HepG2 (cell line): Measurements from ENCODE around the gene STUB1. TPM values are rescaled to one million over a fixed set of nuclear protein-coding genes. Genes with fewer than 3 reads are reported as not detected.
A peak's percentile ranks its signal among the peaks of the same experiment; 100 is the strongest.

Experiments used
- ARNTL ChIP-seq: sonication (generic); formaldehyde crosslinking; IDR thresholded peaks from 2 replicates; pipeline ENCODE4 v1.4.0; 2020; ENCODE audit warnings: mild to moderate bottlenecking, missing genetic modification reagents
- CTCF ChIP-seq: sonication (generic); formaldehyde crosslinking; IDR thresholded peaks from 2 replicates; pipeline ENCODE4 v1.5.0; 2020; ENCODE audit warnings: mild to moderate bottlenecking, missing genetic modification reagents, moderate library complexity
- DNMT3B ChIP-seq: conservative IDR thresholded peaks from 2 replicates; pipeline ENCODE4 v1.6.1; 2016; ENCODE audit warnings: missing biosample characterization, control low read depth
- HMGA1 ChIP-seq: sonication (generic); formaldehyde crosslinking; conservative IDR thresholded peaks from 2 replicates; pipeline ENCODE4 v1.4.0; 2020; ENCODE audit warnings: missing genetic modification reagents
- KDM2A ChIP-seq: sonication (generic); formaldehyde crosslinking; IDR thresholded peaks from 2 replicates; pipeline ENCODE4 v1.4.0; 2020; ENCODE audit warnings: low read depth, missing genetic modification reagents, borderline replicate concordance
- MNT ChIP-seq: fragments of 450-650 bp; IDR thresholded peaks from 2 replicates; pipeline ENCODE4 v1.6.1; 2016
- NCOA2 ChIP-seq: sonication (generic); formaldehyde crosslinking; IDR thresholded peaks from 2 replicates; pipeline ENCODE4 v1.8.0; 2022; ENCODE audit warnings: inconsistent platforms
- NFKBIZ ChIP-seq: IDR thresholded peaks from 2 replicates; pipeline ENCODE4 v1.6.1; 2018; ENCODE audit warnings: missing genetic modification reagents, missing compliant biosample characterization
- REXO4 ChIP-seq: sonication (generic); formaldehyde crosslinking; IDR thresholded peaks from 2 replicates; pipeline ENCODE4 v1.8.0; 2022; ENCODE audit warnings: missing genetic modification reagents, mild to moderate bottlenecking, borderline replicate concordance
- TCF12 ChIP-seq, 2 experiments: fragments of 450-650 bp in 1 of 2; sonication (generic) in 1 of 2; formaldehyde crosslinking in 1 of 2; IDR thresholded peaks; 2 replicates each; pipeline versions ENCODE4 v1.6.1 to v1.8.0; 2017 to 2022; ENCODE audit warnings: antibody characterized with exemption in 1 of 2, mild to moderate bottlenecking in 1 of 2, missing genetic modification reagents in 1 of 2, moderate library complexity in 1 of 2
- TCF7 ChIP-seq: sonication (generic); IDR thresholded peaks from 2 replicates; pipeline ENCODE4 v1.6.1; 2016; ENCODE audit warnings: antibody characterized with exemption, low read depth
- ZFP36 ChIP-seq: fragments of 150-350 bp; IDR thresholded peaks from 2 replicates; pipeline ENCODE4 v1.6.1; 2018; ENCODE audit warnings: borderline replicate concordance, low read length, low read depth; ENCODE audit not compliant: partially characterized antibody
- ZIK1 ChIP-seq: sonication (generic); formaldehyde crosslinking; IDR thresholded peaks from 2 replicates; pipeline ENCODE4 v1.5.0; 2020; ENCODE audit warnings: mild to moderate bottlenecking, low read depth, missing genetic modification reagents, borderline replicate concordance
- ZNF205 ChIP-seq: IDR thresholded peaks from 2 replicates; pipeline ENCODE4 v1.6.1; 2018; ENCODE audit warnings: missing biosample characterization, missing genetic modification reagents
- ZNF382 ChIP-seq: sonication (generic); formaldehyde crosslinking; IDR thresholded peaks from 2 replicates; pipeline ENCODE4 v1.5.0; 2020; ENCODE audit warnings: missing genetic modification reagents, mild to moderate bottlenecking, borderline replicate concordance
- ZNF503 ChIP-seq: sonication (generic); formaldehyde crosslinking; IDR thresholded peaks from 2 replicates; pipeline ENCODE4 v1.4.0; 2020; ENCODE audit warnings: missing genetic modification reagents
- ZNF652 ChIP-seq: IDR thresholded peaks from 2 replicates; pipeline ENCODE4 v1.6.1; 2016; ENCODE audit warnings: low read depth, borderline replicate concordance
- ZNF672 ChIP-seq: sonication (generic); formaldehyde crosslinking; IDR thresholded peaks from 2 replicates; pipeline ENCODE4 v1.8.1; 2022; ENCODE audit warnings: missing genetic modification reagents
- ZNF720 ChIP-seq: sonication (generic); formaldehyde crosslinking; IDR thresholded peaks from 2 replicates; pipeline ENCODE4 v1.4.0; 2020; ENCODE audit warnings: missing genetic modification reagents
- polyA plus RNA-seq, 8 experiments: library from polyadenylated mRNA; depleted of rRNA in 3 of 8; stranded (reverse) in 7 of 8; unstranded in 1 of 8; fragments of >200 nt; fragmentation: Illumina TruSeq in 4 of 8; extraction: Trizol in 4 of 8; gene quantifications; 2 replicates each; pipeline versions ENCODE4 v1.2.1 to v1.2.3, GENCODE V29; 2011 to 2016; ENCODE audit warnings: low read depth in 4 of 8, missing spikeins in 1 of 8, mixed read lengths in 1 of 8; ENCODE audit not compliant: insufficient read depth in 1 of 8
- total RNA-seq, 5 experiments: library from RNA; depleted of rRNA; stranded (reverse); fragments of >200 nt; fragmentation: Illumina TruSeq; extraction: Trizol; gene quantifications; 2 replicates each; pipeline ENCODE4 v1.2.3, GENCODE V29; 2016; ENCODE audit warnings: low read depth in 1 of 5

STUB1 gene
- total and polyA plus RNA-seq, 2 of the 13 experiments (the other 11 are each of a cell fraction or from before 2014, with no cell fraction given) = 52.9 to 78.2 TPM

- TF ChIP-seq ZNF503 (CRISPR knock-in tag) (no peak; the same call in 1 of the 2 replicates), ZNF652 (CRISPR knock-in tag) (no peak), ZNF720 (CRISPR knock-in tag) (no peak), ZNF205 (peak; percentile 49; the same call in 1 of the 2 replicates), HMGA1 (CRISPR knock-in tag) (no peak), MNT (no peak), ZFP36 (no peak), KDM2A (peak; percentile 74), DNMT3B (no peak; the same call in 1 of the 2 replicates), ARNTL (CRISPR knock-in tag) (0 out of 2 replicates have a peak, but pooled peaks have one; percentile 8), REXO4 (CRISPR knock-in tag) (no peak), ZNF672 (CRISPR knock-in tag) (no peak), NCOA2 (CRISPR knock-in tag) (no peak), ZNF382 (CRISPR knock-in tag) (no peak), NFKBIZ (CRISPR knock-in tag) (no peak), TCF12 (IDR thresholded peaks at IDR 0.05) (no peak), TCF12 (CRISPR knock-in tag; IDR thresholded peaks at IDR 0.05) (0 out of 2 replicates have a peak, but pooled peaks have one; percentile 40), CTCF (CRISPR knock-in tag) (0 out of 2 replicates have a peak, but pooled peaks have one; percentile 6), TCF7 (no peak), ZIK1 (no peak)
Observed at GRCh38 chr16:641326-642188, 38.7 kb upstream of the STUB1 start, which contains the start of gene MCRIP2 (continued).
